Hepatocyte (in vitro differentiated cells): ENCODE measurements around the gene ZBTB32. TPM values are rescaled to one million over a fixed set of nuclear protein-coding genes. Genes with fewer than 3 reads are reported as not detected.

ENCODE experiments used
- DNase-seq: peaks from one replicate; pipeline ENCODE4 v3.0.0-alpha.2; 2016; ENCODE audit warnings: low spot score
- H2AFZ ChIP-seq: fragments of 200-600 bp; sonication (generic); 2 replicates; pipeline ENCODE4 v1.6.0; 2016; ENCODE audit warnings: antibody characterized with exemption, mild to moderate bottlenecking
- H3K27ac ChIP-seq: fragments of 200-600 bp; sonication (generic); 2 replicates; pipeline ENCODE4 v1.5.1; 2016; ENCODE audit warnings: mild to moderate bottlenecking
- H3K27me3 ChIP-seq: fragments of 200-600 bp; sonication (generic); 2 replicates; pipeline ENCODE4 v1.6.1; 2016
- H3K36me3 ChIP-seq: fragments of 200-600 bp; sonication (generic); replicated peaks from 2 replicates; pipeline ENCODE4 v1.5.1; 2016; ENCODE audit warnings: low read depth; ENCODE audit not compliant: insufficient read depth
- H3K4me1 ChIP-seq: fragments of 200-600 bp; sonication (generic); 2 replicates; pipeline ENCODE4 v1.5.1; 2016; ENCODE audit warnings: mild to moderate bottlenecking, moderate library complexity; ENCODE audit not compliant: insufficient read depth
- H3K4me2 ChIP-seq: fragments of 200-600 bp; sonication (generic); 2 replicates; pipeline ENCODE4 v1.6.0; 2016
- H3K4me3 ChIP-seq: fragments of 200-600 bp; sonication (generic); 2 replicates; pipeline ENCODE4 v1.5.1; 2016; ENCODE audit warnings: mild to moderate bottlenecking
- H3K79me2 ChIP-seq: fragments of 200-600 bp; sonication (generic); 2 replicates; pipeline ENCODE4 v1.6.0; 2017; ENCODE audit warnings: mild to moderate bottlenecking
- H3K9me2 ChIP-seq: fragments of 200-600 bp; sonication (generic); replicated peaks from 2 replicates; pipeline ENCODE4 v1.6.0; 2017; ENCODE audit warnings: mild to moderate bottlenecking; ENCODE audit not compliant: insufficient read depth
- H3K9me3 ChIP-seq: fragments of 200-600 bp; sonication (generic); 2 replicates; pipeline ENCODE4 v1.5.1; 2016; ENCODE audit warnings: low read depth, mild to moderate bottlenecking
- H4K20me1 ChIP-seq: fragments of 200-600 bp; sonication (generic); 2 replicates; pipeline ENCODE4 v1.6.0; 2016; ENCODE audit warnings: mild to moderate bottlenecking; ENCODE audit not compliant: insufficient read depth, poor library complexity, severe bottlenecking
- CTCF ChIP-seq: fragments of 200-600 bp; sonication (generic); IDR thresholded peaks from 2 replicates; pipeline ENCODE4 v1.5.1; 2016; ENCODE audit warnings: antibody characterized with exemption, mild to moderate bottlenecking; ENCODE audit not compliant: poor library complexity
- EZH2 ChIP-seq: fragments of 200-600 bp; sonication (generic); IDR thresholded peaks from 2 replicates; pipeline ENCODE4 v1.6.1; 2016; ENCODE audit warnings: antibody characterized with exemption, mild to moderate bottlenecking, borderline replicate concordance
- EZH2phosphoT487 ChIP-seq: fragments of 200-600 bp; sonication (generic); IDR thresholded peaks from one replicate; pipeline ENCODE4 v1.6.1; 2018; ENCODE audit warnings: antibody characterized with exemption, mild to moderate bottlenecking, low read depth, moderate library complexity; ENCODE audit not compliant: unreplicated experiment, severe bottlenecking
- WGBS: methylation state at CpG from one replicate; pipeline ENCODE4 v1.1.6; 2016; ENCODE audit warnings: low lambda C conversion rate; ENCODE audit errors: missing lambda C conversion rate; 5-methylcytosine and 5-hydroxymethylcytosine counted together
- polyA plus RNA-seq: library from polyadenylated mRNA; unstranded; fragments of >200 nt; fragmentation: Nextera tagmentation; extraction: Ambion mirVana; gene quantifications from 2 replicates; pipeline ENCODE4 v1.2.1, GENCODE V29; 2016
- total RNA-seq: library from RNA; depleted of rRNA; stranded (reverse); fragments of >200 nt; gene quantifications from 2 replicates; pipeline ENCODE4 v1.2.3, GENCODE V29; 2014

The ZBTB32 gene
- total and polyA plus RNA-seq, 2 experiments from 2014 or later, result 0.11 TPM; not detected in 1

GRCh38 chr19:35757749-35758608, 53.6 kb downstream of the ZBTB32 start, which contains the start of gene PROSER3:
TSS of gene PROSER3 (plus strand) at chr19:35758176. CDS start at chr19:35758216, 40 bp downstream.
- H3K9me3 ChIP-seq, result no peaks in the 10 kb centered on the region

GRCh38 chr19:35759697-35760096, 55.3 kb downstream of the ZBTB32 start:
- H3K79me2 ChIP-seq, result peaks cover 22% of the 10 kb centered on the region
- no peak overlapping the region for H3K4me3 ChIP-seq
- TF ChIP-seq EZH2phosphoT487 (no peak), EZH2 (no peak), CTCF (no peak)
- H3K4me1 ChIP-seq, result peaks cover 28% of the 10 kb centered on the region
- H4K20me1 ChIP-seq, result no peaks in the 10 kb centered on the region
- H3K9me3 ChIP-seq, result no peaks in the 10 kb centered on the region
- WGBS, result 96% methylated on average over 2 of the region's 2 CpGs
- no peak overlapping the region for H3K4me2 ChIP-seq
- peaks cover 2% of the 10 kb centered on the region for H3K27me3 ChIP-seq
- no peaks in the 10 kb centered on the region for H3K9me2 ChIP-seq
- H3K27ac ChIP-seq, result no peak overlapping the region
- H3K36me3 ChIP-seq, result no peaks in the 10 kb centered on the region
- no peak for DNase-seq
- H2AFZ ChIP-seq, result no peak overlapping the region

More at GRCh38 chr19:35757749-35758608, 53.6 kb downstream of the ZBTB32 start, which contains the start of gene PROSER3:
- H3K4me2 ChIP-seq, result peak within 1 kb of the TSS; percentile 77
- H3K27me3 ChIP-seq, result peaks cover 2% of the 10 kb centered on the region
- H3K79me2 ChIP-seq, result peaks cover 22% of the 10 kb centered on the region
- H3K4me1 ChIP-seq, result peaks cover 28% of the 10 kb centered on the region
- TF ChIP-seq CTCF (no peak), EZH2phosphoT487 (no peak), EZH2 (no peak)
- WGBS, result under 1% methylated on average over 52 of the region's 53 CpGs
- peak within 1 kb of the TSS; percentile 58 for H2AFZ ChIP-seq
- H3K9me2 ChIP-seq, result no peaks in the 10 kb centered on the region
- no peaks in the 10 kb centered on the region for H3K36me3 ChIP-seq
- no peaks in the 10 kb centered on the region for H4K20me1 ChIP-seq
- peak within 1 kb of the TSS; percentile 97 for H3K27ac ChIP-seq
- H3K4me3 ChIP-seq, result peak within 1 kb of the TSS; percentile 43
- DNase-seq, result peak; percentile 98

GRCh38 chr19:35760711-35761349, 56.5 kb downstream of the ZBTB32 start:
- WGBS, result 97% methylated on average over 4 of the region's 4 CpGs
- H3K36me3 ChIP-seq, result no peaks in the 10 kb centered on the region
- H3K9me3 ChIP-seq, result no peaks in the 10 kb centered on the region

More at GRCh38 chr19:35760711-35761349, 56.5 kb downstream of the ZBTB32 start:
- H3K4me3 ChIP-seq, result no peak overlapping the region
- no peaks in the 10 kb centered on the region for H4K20me1 ChIP-seq
- no peaks in the 10 kb centered on the region for H3K27me3 ChIP-seq
- no peak overlapping the region for H3K27ac ChIP-seq
- no peak for TF ChIP-seq CTCF
- TF ChIP-seq EZH2phosphoT487, result no peak
- no peak for TF ChIP-seq EZH2
- no peak for DNase-seq
- H3K4me2 ChIP-seq, result no peak overlapping the region
- peaks cover 22% of the 10 kb centered on the region for H3K79me2 ChIP-seq
- no peaks in the 10 kb centered on the region for H3K9me2 ChIP-seq
- H3K4me1 ChIP-seq, result peaks cover 18% of the 10 kb centered on the region
- H2AFZ ChIP-seq, result no peak overlapping the region
